B cell (primary cell): ENCODE measurements around the gene EVL. TPM values are rescaled to one million over a fixed set of nuclear protein-coding genes. Genes with fewer than 3 reads are reported as not detected.

Source experiments
- ATAC-seq: fragments of 200-7000 bp; cut with Tn5 transposase; one replicate; pipeline ENCODE4 v1.10.0; 2021; ENCODE audit warnings: low read depth, mild to moderate bottlenecking, moderate number of reproducible peaks, moderate library complexity
- CTCF ChIA-PET: fragments of 350-600 bp; sonication (Branson Sonifier 250); formaldehyde crosslinking; loops from one replicate; lab custom pipeline; 2021; ENCODE audit warnings: antibody characterized with exemption, inconsistent platforms; lab: Charles Lee
- POLR2A ChIA-PET: fragments of 350-600 bp; sonication (Branson Sonifier 250); formaldehyde crosslinking; loops from one replicate; lab custom pipeline; 2021; ENCODE audit warnings: antibody characterized with exemption; lab: Charles Lee
- DNase-seq: peaks from one replicate; pipeline ENCODE4 v3.0.0; 2013
- H2AFZ ChIP-seq: 2 replicates; pipeline ENCODE4 v1.6.1; 2012; ENCODE audit warnings: mild to moderate bottlenecking, low read depth, low read length; ENCODE audit not compliant: insufficient read depth, poor library complexity, severe bottlenecking
- H3K27ac ChIP-seq, 2 donors: 1 replicate in 1 of 2; 2 replicates in 1 of 2; pipeline ENCODE4 v1.5.1; 2012 to 2013; ENCODE audit warnings: low read length in 2 of 2, mild to moderate bottlenecking in 2 of 2, moderate library complexity in 1 of 2
- H3K27me3 ChIP-seq, 4 experiments: fragments of 200-600 bp in 1 of 4; sonication (generic) in 1 of 4; replicated peaks in 1 of 4; 1 replicate in 2 of 4; 2 replicates in 2 of 4; pipeline versions ENCODE4 v1.6.1 to v1.7.0; 2013 to 2016; ENCODE audit warnings: low read length in 3 of 4, mild to moderate bottlenecking in 2 of 4, mixed read lengths in 1 of 4, moderate library complexity in 1 of 4; ENCODE audit not compliant: insufficient read depth in 4 of 4, control insufficient read depth in 3 of 4; ENCODE audit errors: control extremely low read depth in 1 of 4
- H3K36me3 ChIP-seq, 2 experiments: replicated peaks in 1 of 2; 1 replicate in 1 of 2; 2 replicates in 1 of 2; pipeline versions ENCODE4 v1.6.1 to v1.7.1; 2013; ENCODE audit warnings: low read length in 1 of 2; ENCODE audit not compliant: insufficient read depth in 2 of 2, control insufficient read depth in 1 of 2; ENCODE audit errors: control extremely low read depth in 1 of 2, extremely low read depth in 1 of 2
- H3K4me1 ChIP-seq, 2 donors: fragments of 200-600 bp in 1 of 2; sonication (generic) in 1 of 2; 1 replicate in 1 of 2; 2 replicates in 1 of 2; pipeline versions ENCODE4 v1.5.1 to v1.6.1; 2013 to 2017; ENCODE audit warnings: low read length in 2 of 2; ENCODE audit not compliant: control insufficient read depth in 2 of 2, insufficient read depth in 2 of 2
- H3K4me2 ChIP-seq: replicated peaks from 2 replicates; pipeline ENCODE3; 2012; ENCODE audit warnings: mild to moderate bottlenecking, low read depth, low read length; ENCODE audit not compliant: poor library complexity, severe bottlenecking
- H3K4me3 ChIP-seq, 5 experiments: fragments of 200-600 bp in 1 of 5; sonication (generic) in 1 of 5; 1 replicate in 3 of 5; 2 replicates in 2 of 5; pipeline versions ENCODE4 v1.5.1 to v1.7.0; 2011 to 2016; ENCODE audit warnings: low read length in 4 of 5, mild to moderate bottlenecking in 4 of 5, low read depth in 2 of 5, control low read depth in 1 of 5, moderate library complexity in 1 of 5; ENCODE audit not compliant: insufficient read depth in 1 of 5; ENCODE audit errors: control extremely low read depth in 1 of 5, extremely low read depth in 1 of 5
- H3K79me2 ChIP-seq: fragments of 200-600 bp; sonication (generic); one replicate; pipeline ENCODE4 v1.6.0; 2016; ENCODE audit warnings: low read length; ENCODE audit not compliant: control insufficient read depth, insufficient read depth
- H3K9ac ChIP-seq: fragments of 200-600 bp; sonication (generic); 2 replicates; pipeline ENCODE4 v1.6.1; 2017; ENCODE audit warnings: mild to moderate bottlenecking, low read length, moderate library complexity
- H3K9me3 ChIP-seq, 3 donors: one replicate each; pipeline versions ENCODE4 v1.6.1 to v1.7.1; 2013; ENCODE audit warnings: low read length in 2 of 3; ENCODE audit not compliant: control insufficient read depth in 2 of 3, insufficient read depth in 1 of 3; ENCODE audit errors: control extremely low read depth in 1 of 3
- H4K20me1 ChIP-seq: 2 replicates; pipeline ENCODE4 v1.6.0; 2012; ENCODE audit warnings: mild to moderate bottlenecking, low read length; ENCODE audit not compliant: insufficient read depth, control insufficient read depth, poor library complexity, severe bottlenecking
- H3K27ac Mint-ChIP-seq: one replicate; pipeline ENCODE4 v1.8.0; 2021; ENCODE audit warnings: mixed read lengths
- H3K27me3 Mint-ChIP-seq: one replicate; pipeline ENCODE4 v1.8.0; 2021; ENCODE audit warnings: mixed read lengths
- H3K4me1 Mint-ChIP-seq: one replicate; pipeline ENCODE4 v1.8.0; 2021; ENCODE audit warnings: mixed read lengths
- H3K4me3 Mint-ChIP-seq: one replicate; pipeline ENCODE4 v1.8.0; 2021; ENCODE audit warnings: mixed read lengths
- H3K9me3 Mint-ChIP-seq: one replicate; pipeline ENCODE4 v1.8.0; 2022; ENCODE audit warnings: mixed read lengths; ENCODE audit not compliant: insufficient read depth
- CTCF ChIP-seq: fragments of 200-600 bp; IDR thresholded peaks from one replicate; pipeline ENCODE4 v1.8.0; 2022; ENCODE audit warnings: antibody characterized with exemption, mild to moderate bottlenecking
- EZH2 ChIP-seq: IDR thresholded peaks from 2 replicates; pipeline ENCODE4 v1.6.1; 2012; ENCODE audit warnings: borderline replicate concordance, low read depth, mild to moderate bottlenecking, moderate library complexity, low read length; ENCODE audit not compliant: insufficient read depth, poor library complexity, severe bottlenecking
- WGBS: methylation state at CpG from one replicate; pipeline ENCODE4 v1.1.5; 2013; ENCODE audit warnings: missing lambda C conversion rate; ENCODE audit not compliant: insufficient coverage; 5-methylcytosine and 5-hydroxymethylcytosine counted together
- intact Hi-C: fragments of 100-400 bp; cut with micrococcal nuclease; formaldehyde crosslinking; loops from one replicate; pipeline ENCODE4 v1.10.0; 2022
- polyA plus RNA-seq: library from polyadenylated mRNA; depleted of rRNA; stranded (reverse); fragments of >200 nt; gene quantifications from 2 replicates; pipeline ENCODE4 v1.2.3, GENCODE V29; 2012
- total RNA-seq, 2 donors: library from RNA; stranded (reverse); fragments of 120-200 nt in 1 of 2; gene quantifications; 1 replicate in 1 of 2; 2 replicates in 1 of 2; pipeline versions ENCODE4 v1.2.3 to v1.2.4, GENCODE V29; 2013 to 2022

EVL gene
- total and polyA plus RNA-seq, 2 donors (not counting 1 experiment from before 2014, with no cell fraction given), result 486 to 892 TPM

GRCh38 chr14:100056431-100056830, 8.8 kb upstream of the EVL start:
- H3K4me3 Mint-ChIP-seq, result no peak overlapping the region
- Histone ChIP-seq H3K9me3 (no peaks in the 10 kb centered on the region), H3K4me2 (no peak overlapping the region), H2AFZ (no peak overlapping the region), H3K4me1 (peaks cover 16% of the 10 kb centered on the region in 2 donors), H3K36me3 (no peaks in the 10 kb centered on the region), H3K27ac (no peak overlapping the region), H4K20me1 (no peaks in the 10 kb centered on the region), H3K4me3 (no peak overlapping the region), H3K79me2 (peaks cover 58% of the 10 kb centered on the region), H3K27me3 (no peaks in the 10 kb centered on the region), H3K9ac (no peak overlapping the region)
- H3K27ac Mint-ChIP-seq, result no peak overlapping the region
- no peak for ATAC-seq
- CTCF ChIA-PET, result interaction anchor here (1.2 to 22.8 kb wide), 6 partner anchors 12 to 190 kb away, joined by 3 to 495 read pairs (median 19); partner anchors contain the start of gene EVL
- 100% methylated on average over 1 of the region's 3 CpGs for WGBS
- H3K27me3 Mint-ChIP-seq, result no peaks in the 10 kb centered on the region
- intact Hi-C loops, result loop anchor here (5.0 kb wide), 1 partner anchor 321 kb away; the partner anchor contains the start of gene WDR25
- no peak for DNase-seq
- H3K4me1 Mint-ChIP-seq, result peaks cover 28% of the 10 kb centered on the region
- TF ChIP-seq EZH2 (no peak), CTCF (no peak)
- H3K9me3 Mint-ChIP-seq, result no peaks in the 10 kb centered on the region
- POLR2A ChIA-PET, result no interaction called here

DNA sequence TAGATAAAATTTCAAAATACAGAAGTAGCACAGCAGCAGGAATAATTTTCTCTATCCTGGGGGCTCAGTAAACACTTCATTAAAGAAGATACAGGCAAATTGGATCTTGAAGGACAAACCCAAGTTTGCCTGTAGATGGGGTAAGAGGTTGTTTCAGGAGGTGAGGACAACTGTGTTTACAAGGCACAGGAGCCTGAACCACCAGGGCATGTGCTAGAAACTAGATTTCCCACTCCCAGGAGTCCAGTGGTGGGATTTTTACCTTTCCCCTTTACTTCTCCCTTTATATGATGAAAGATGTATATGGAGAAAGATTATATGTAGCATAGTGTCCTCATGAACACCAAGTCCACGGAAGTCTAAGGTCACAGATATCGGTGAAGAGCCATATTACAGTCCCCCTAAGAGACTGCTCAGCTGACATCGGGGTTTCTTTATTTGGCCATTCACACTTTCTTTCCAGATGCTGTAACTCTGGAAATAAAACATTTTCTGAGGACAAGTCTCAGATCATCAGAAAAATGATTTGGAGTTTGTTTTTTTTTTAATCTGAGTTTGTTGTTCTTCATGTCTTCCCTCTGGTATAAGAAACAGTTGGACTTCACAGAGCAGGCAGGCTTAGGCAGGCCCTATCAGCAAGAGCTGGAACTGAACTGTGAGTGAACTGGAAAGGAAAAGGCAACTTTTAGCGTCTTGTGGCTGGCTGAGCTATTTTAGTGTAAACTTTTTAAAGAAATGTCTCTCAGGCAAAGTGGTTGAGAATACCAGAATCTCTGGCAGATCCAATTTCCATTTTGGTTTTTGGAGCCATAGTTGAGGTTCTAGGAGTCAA, 8.0 kb upstream of the EVL start:
- H2AFZ ChIP-seq, result no peak overlapping the region
- peak; percentile 66 for DNase-seq
- H3K79me2 ChIP-seq, result peaks cover 64% of the 10 kb centered on the region
- H3K9ac ChIP-seq, result no peak overlapping the region
- 100% methylated on average over 2 of the region's 4 CpGs for WGBS
- CTCF ChIA-PET, result interaction anchor here (0.5 to 22.8 kb wide), 12 partner anchors 11 to 245 kb away, joined by 3 to 495 read pairs (median 4); partner anchors contain the start of gene EVL
- intact Hi-C loops, result loop anchor here (1.0 to 5.0 kb wide), 4 partner anchors 15 to 320 kb away; partner anchors contain the start of gene WDR25
- no peak overlapping the region for H3K27ac ChIP-seq
- no peaks in the 10 kb centered on the region for H3K9me3 Mint-ChIP-seq
- peak overlapping the region; percentile 57 for H3K27ac Mint-ChIP-seq
- no peaks in the 10 kb centered on the region for H4K20me1 ChIP-seq
- H3K4me3 Mint-ChIP-seq, result no peak overlapping the region
- peaks cover 16% of the 10 kb centered on the region in 2 donors for H3K4me1 ChIP-seq
- H3K27me3 Mint-ChIP-seq, result no peaks in the 10 kb centered on the region
- no peaks in the 10 kb centered on the region for H3K36me3 ChIP-seq
- peaks cover 31% of the 10 kb centered on the region for H3K4me1 Mint-ChIP-seq
- no peaks in the 10 kb centered on the region for H3K9me3 ChIP-seq
- POLR2A ChIA-PET, result no interaction called here
- no peak overlapping the region for H3K4me2 ChIP-seq
- H3K27me3 ChIP-seq, result no peaks in the 10 kb centered on the region
- no peak for TF ChIP-seq EZH2
- TF ChIP-seq CTCF, result peak; percentile 69
- no peak overlapping the region for H3K4me3 ChIP-seq
- peak; percentile 77 for ATAC-seq
